ENCODE data around the gene UCN.
A peak's percentile ranks its signal among the peaks of the same experiment; 100 is the strongest.
"Not testable (repeated sequence)": the region's sequence is repeated elsewhere in the genome, so short reads cannot be mapped to it uniquely, and the experiment has no call there.

Gene UCN

DNA sequence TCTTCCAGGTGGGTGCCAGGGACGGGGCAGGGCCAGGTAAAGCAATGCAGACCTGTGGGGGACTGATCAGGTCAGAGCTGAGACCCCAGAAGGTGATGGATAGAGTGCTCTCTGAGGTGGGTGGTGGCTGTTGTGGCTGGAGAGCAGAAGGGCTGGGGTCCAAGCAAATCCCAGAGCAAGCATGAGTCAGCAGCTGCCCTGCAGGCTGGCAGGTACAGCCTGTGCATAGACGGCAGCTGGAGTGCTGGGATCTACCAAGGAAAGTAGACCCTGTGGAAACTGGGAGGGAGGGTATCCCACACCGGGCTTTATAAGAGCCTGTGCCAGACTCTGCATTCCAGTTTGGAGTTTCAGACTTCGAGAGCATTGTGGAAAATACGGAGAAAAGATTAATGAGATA lies 25.4 kb downstream of the UCN start:
- Histone ChIP-seq H3K4me1 (ENCODE audit: control insufficient read depth, insufficient read depth, low read length) (peaks cover 28% of the 10 kb centered on the region), H3K36me3 (ENCODE audit: control insufficient read depth, insufficient read depth, low read length) (no peaks in the 10 kb centered on the region), H3K9ac (ENCODE audit: low read length) (peak overlapping the region; percentile 67), H3K9me3 (ENCODE audit: control insufficient read depth, insufficient read depth, low read depth, low read length) (no peaks in the 10 kb centered on the region), H3K27ac (ENCODE audit: low read depth, low read length) (0 out of 2 replicates have a peak overlapping the region, but pooled peaks have one; percentile 39), H3K4me3 (ENCODE audit: low read depth, low read length) (peak overlapping the region; percentile 49), H3K27me3 (ENCODE audit: control insufficient read depth, insufficient read depth, low read length) (peaks cover 4% of the 10 kb centered on the region; the same call in 1 of the 2 replicates)

DNA sequence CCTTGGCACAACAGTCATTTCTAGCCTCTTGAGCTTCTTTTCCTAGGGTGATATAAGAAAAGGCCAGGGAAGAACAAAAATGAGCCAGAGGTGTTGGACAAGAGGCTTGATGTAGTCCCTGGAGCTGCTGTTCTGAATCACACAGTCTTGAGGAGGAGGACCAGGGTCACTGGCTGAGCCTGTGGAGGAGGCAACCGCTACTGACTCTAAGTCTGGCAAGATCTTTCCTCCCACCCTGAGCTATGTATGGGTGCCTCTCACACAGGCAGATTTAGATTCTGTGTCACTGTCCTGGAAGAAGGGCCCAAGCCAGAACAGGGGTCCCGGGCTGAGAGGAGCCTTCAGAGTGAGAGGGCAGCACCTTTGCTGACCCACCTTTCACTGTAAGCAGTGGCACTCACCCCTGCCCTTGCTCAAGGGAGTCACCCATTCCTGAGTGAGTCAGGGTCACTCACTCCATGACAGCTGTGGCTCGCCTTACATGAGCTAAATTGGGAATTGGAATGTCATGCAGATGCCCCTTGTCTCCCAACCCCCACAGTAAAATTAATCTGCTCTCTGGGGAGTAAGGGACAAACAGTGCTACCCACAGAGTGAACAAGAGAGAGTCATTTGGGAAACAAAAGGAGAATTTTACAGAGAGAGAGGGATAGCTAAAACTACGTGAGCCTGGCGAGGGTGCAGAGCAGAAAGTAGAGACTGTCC lies 26.2 kb downstream of the UCN start, which contains the start of gene TRIM54:
TSS of gene TRIM54 (plus strand) at position 575 of the 705 bp plus-strand sequence. CDS start 303 bp downstream, outside the sequence.
- Histone ChIP-seq H3K27ac (ENCODE audit: low read depth, low read length) (0 out of 2 replicates have a peak within 1 kb of the TSS, but pooled peaks have one; percentile 39), H3K9ac (ENCODE audit: low read length) (peak within 1 kb of the TSS; percentile 67), H3K36me3 (ENCODE audit: control insufficient read depth, insufficient read depth, low read length) (no peaks in the 10 kb centered on the region), H3K4me1 (ENCODE audit: control insufficient read depth, insufficient read depth, low read length) (peaks cover 27% of the 10 kb centered on the region), H3K9me3 (ENCODE audit: control insufficient read depth, insufficient read depth, low read depth, low read length) (no peaks in the 10 kb centered on the region), H3K4me3 (ENCODE audit: low read depth, low read length) (peak within 1 kb of the TSS; percentile 49), H3K27me3 (ENCODE audit: control insufficient read depth, insufficient read depth, low read length) (peaks cover 4% of the 10 kb centered on the region; the same call in 1 of the 2 replicates)

DNA sequence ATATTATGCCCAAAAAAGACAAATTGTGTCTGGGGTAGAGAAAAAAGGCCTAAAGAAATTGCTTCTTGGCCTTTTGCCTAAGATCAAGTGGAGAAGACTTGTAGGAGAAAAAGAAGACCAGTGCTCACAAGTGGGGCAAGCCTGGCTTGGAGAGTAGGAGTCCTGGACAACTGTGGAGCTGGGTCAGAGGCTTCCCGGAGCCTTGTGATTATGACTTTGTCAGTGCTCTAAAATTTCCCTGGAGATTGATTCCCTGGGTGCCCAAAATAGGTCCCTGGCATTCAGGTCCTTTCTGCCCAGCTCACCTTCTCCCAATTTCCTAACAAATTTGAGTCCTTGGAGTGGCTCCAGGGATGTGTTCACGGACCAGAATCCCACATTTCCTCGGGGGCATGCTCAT lies 26.8 kb downstream of the UCN start:
- Histone ChIP-seq H3K9me3 (ENCODE audit: control insufficient read depth, insufficient read depth, low read depth, low read length) (no peaks in the 10 kb centered on the region), H3K27me3 (ENCODE audit: control insufficient read depth, insufficient read depth, low read length) (peaks cover 4% of the 10 kb centered on the region; the same call in 1 of the 2 replicates), H3K36me3 (ENCODE audit: control insufficient read depth, insufficient read depth, low read length) (no peaks in the 10 kb centered on the region), H3K27ac (ENCODE audit: low read depth, low read length) (no peak overlapping the region), H3K9ac (ENCODE audit: low read length) (no peak overlapping the region), H3K4me3 (ENCODE audit: low read depth, low read length) (peak overlapping the region; percentile 49; the same call in 1 of the 2 replicates), H3K4me1 (ENCODE audit: control insufficient read depth, insufficient read depth, low read length) (peaks cover 21% of the 10 kb centered on the region)

DNA sequence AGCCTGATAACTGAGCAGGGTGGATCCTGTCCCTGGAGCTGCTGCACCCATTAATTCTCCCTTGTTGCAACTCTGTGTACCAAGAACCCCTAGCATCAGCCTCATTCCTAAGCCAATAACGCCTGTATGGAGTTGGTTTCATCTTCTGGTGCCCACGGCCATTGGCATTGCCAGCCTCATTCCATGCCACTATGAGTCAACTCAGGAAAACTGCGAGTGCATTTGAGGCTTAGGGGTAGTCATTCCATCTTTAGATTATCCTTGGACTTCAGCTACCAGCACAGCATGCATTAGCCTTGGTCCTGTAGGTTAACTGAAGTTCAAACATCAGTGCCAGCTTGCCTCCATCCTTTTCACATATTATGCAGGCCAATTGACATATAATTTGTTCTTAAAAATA lies 27.4 kb downstream of the UCN start:
- no peaks in the 10 kb centered on the region for H3K36me3 ChIP-seq (ENCODE audit: control insufficient read depth, insufficient read depth, low read length)
- H3K9me3 ChIP-seq (ENCODE audit: control insufficient read depth, insufficient read depth, low read depth, low read length) = no peaks in the 10 kb centered on the region
- no peak overlapping the region for H3K9ac ChIP-seq (ENCODE audit: low read length)
- peaks cover 4% of the 10 kb centered on the region; the same call in 1 of the 2 replicates for H3K27me3 ChIP-seq (ENCODE audit: control insufficient read depth, insufficient read depth, low read length)
- H3K4me3 ChIP-seq (ENCODE audit: low read depth, low read length) = no peak overlapping the region
- H3K27ac ChIP-seq (ENCODE audit: low read depth, low read length) = no peak overlapping the region
- peaks cover 21% of the 10 kb centered on the region for H3K4me1 ChIP-seq (ENCODE audit: control insufficient read depth, insufficient read depth, low read length)

DNA sequence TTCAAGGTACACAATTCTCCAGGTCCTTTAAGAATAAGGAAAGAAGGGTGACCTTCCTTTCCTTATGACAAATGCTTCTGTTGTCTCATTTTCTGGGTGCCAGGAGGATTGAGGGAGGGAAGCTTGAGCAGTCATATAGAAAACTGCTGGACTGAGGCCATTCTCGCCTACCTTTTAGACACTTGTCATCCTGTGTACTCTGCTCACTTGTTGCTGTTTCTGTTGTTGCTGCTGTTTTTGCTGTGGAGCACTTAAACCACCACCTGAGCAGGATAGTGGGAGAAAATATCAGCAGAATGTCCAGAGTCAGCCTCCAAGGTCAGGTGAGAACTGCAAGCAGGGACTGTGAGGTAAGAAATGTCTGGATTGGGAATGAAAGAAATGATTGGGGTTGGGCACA lies 30.2 kb downstream of the UCN start:
- H3K9ac ChIP-seq (ENCODE audit: low read length) = no peak overlapping the region
- H3K27me3 ChIP-seq (ENCODE audit: control insufficient read depth, insufficient read depth, low read length) = peaks cover 4% of the 10 kb centered on the region; the same call in 1 of the 2 replicates
- H3K9me3 ChIP-seq (ENCODE audit: control insufficient read depth, insufficient read depth, low read depth, low read length) = no peaks in the 10 kb centered on the region
- H3K27ac ChIP-seq (ENCODE audit: low read depth, low read length) = no peak overlapping the region
- peaks cover 23% of the 10 kb centered on the region for H3K4me1 ChIP-seq (ENCODE audit: control insufficient read depth, insufficient read depth, low read length)
- H3K36me3 ChIP-seq (ENCODE audit: control insufficient read depth, insufficient read depth, low read length) = no peaks in the 10 kb centered on the region
- H3K4me3 ChIP-seq (ENCODE audit: low read depth, low read length) = no peak overlapping the region

DNA sequence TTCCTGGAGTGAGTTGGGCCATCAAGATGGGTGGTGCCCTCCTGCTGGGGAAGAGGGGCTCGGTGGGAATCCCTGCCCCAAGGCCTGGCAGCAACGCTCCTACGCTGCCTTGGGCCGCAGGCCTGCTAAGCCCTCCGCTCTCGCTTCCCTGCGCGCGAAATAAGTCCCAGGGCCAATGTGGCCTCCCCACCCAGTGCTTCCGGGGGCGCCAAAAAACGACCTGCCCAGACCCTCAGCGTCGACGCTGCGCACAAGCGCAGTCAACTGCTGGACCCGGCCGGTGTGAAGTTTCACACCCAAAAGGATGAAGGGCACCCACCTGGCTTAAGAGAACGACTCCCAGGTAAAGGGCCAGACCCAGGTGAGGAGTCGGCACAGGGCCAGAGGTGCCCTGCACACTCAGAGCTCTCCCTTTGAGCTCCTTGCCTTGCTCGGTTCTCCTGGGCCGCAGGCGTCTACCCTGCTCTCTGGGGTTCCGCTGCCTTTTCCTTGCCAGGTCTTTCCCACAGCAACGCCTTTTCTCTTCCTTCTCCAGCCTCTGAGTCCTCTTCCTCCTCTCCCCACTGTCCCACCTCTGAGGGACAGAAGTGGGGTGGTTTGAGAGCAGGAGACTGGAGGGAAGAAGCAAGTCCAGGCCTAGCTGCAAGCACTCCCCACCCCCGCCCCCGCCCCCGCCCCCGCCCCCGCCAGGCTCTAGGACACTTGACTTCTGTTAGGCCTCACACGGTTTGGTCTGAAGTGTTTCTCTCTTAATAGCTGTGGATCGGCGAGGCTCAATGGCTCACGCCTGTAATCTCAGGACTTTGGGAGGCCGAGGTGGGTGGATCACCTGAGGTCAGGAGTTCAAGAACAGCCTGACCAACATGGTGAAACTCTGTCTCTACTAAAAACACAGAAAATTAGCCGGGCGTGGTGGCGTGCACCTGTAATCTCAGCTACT lies 32.8 kb downstream of the UCN start, which contains the start of gene DNAJC5G:
TSS of gene DNAJC5G (plus strand) at position 223 of the 940 bp plus-strand sequence. CDS start 1,296 bp downstream, outside the sequence.
- Histone ChIP-seq H3K27ac (ENCODE audit: low read depth, low read length) (no peak within 1 kb of the TSS), H3K9ac (ENCODE audit: low read length) (no peak within 1 kb of the TSS), H3K9me3 (ENCODE audit: control insufficient read depth, insufficient read depth, low read depth, low read length) (no peaks in the 10 kb centered on the region), H3K4me3 (ENCODE audit: low read depth, low read length) (no peak within 1 kb of the TSS), H3K27me3 (ENCODE audit: control insufficient read depth, insufficient read depth, low read length) (no peaks in the 10 kb centered on the region), H3K4me1 (ENCODE audit: control insufficient read depth, insufficient read depth, low read length) (peaks cover 13% of the 10 kb centered on the region), H3K36me3 (ENCODE audit: control insufficient read depth, insufficient read depth, low read length) (no peaks in the 10 kb centered on the region)

DNA sequence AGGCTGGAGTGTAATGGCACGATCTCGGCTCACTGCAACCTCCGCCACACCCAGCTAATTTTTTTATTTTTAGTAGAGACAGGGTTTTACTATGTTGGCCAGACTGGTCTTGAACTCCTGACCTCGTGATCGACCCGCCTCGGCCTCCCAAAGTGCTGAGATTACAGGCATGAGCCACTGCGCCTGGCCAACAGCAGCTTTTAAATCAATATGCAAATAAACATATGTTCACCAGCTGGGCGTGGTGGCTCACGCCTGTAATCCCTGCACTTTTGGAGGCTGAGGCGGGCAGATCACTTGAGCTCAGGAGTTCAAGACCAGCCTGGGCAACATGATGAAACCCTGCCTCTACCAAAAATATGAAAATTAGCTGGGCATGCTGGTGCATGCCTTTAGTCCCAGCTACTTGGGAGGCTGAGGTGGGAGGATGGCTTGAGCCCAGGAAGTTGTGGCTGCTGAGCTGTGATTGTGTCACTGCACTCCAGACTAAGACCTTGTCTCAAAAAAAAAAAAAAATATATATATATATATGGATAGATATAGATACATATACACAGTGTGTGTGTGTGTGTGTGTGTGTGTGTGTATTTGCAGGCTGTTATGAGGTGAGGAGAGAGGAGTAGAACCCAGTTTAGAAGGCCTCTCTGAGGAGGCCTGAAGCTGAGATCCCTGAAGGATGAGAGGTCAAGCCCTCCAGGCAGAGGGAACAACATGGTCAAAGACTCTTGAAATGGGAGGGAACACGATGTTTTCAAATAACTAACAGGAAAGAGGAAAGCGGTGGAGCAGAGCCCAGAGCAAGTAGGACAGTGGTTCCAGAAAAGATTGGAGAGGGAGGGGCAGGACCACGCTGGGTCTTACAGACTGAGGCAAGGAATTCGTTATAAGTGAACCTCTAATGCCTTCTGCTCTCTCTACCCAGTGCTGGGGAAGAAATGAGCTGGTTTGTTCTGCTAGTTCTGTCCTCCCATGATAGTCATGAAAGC lies 35.4 kb downstream of the UCN start:
- not testable (repeated sequence) for H3K4me3 ChIP-seq (ENCODE audit: low read depth, low read length); H3K9ac ChIP-seq (ENCODE audit: low read length); H3K27ac ChIP-seq (ENCODE audit: low read depth, low read length); H3K36me3 ChIP-seq (ENCODE audit: control insufficient read depth, insufficient read depth, low read length); H3K27me3 ChIP-seq (ENCODE audit: control insufficient read depth, insufficient read depth, low read length); H3K9me3 ChIP-seq (ENCODE audit: control insufficient read depth, insufficient read depth, low read depth, low read length)
- H3K4me1 ChIP-seq (ENCODE audit: control insufficient read depth, insufficient read depth, low read length) = peaks cover 13% of the 10 kb centered on the region

DNA sequence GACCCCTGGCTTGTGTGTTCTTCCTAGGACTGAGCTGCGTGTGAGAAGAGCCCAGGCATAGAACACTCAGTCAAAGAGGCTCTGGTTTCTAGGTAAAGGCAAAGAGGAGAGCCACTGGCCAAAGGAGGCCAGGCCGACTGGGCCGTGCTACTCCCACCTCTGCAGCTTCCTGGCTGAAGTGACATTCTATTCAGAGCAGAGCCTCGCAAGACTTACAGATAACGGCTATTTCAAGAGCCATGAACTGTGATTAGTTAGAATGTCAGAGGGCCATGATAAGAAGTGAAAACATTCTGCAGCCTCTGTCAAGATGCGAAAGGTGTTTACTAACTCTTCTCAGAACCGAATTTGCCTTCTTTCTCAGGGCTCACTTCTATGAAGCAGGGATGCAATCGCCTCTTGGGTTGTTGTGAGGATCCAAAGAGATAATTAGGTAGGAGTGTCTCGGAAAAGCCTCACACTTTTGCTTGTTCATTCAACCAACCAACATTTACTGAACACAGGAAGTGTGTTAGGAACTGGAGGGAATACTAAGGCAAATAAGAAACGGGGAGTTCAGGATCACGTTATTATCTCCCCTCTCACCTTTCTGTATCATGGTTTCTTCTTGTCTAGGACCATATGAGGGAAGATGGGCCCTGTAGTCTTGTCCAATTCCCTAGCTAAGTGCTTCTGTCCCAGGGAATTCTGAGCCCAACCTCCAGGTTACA lies 36.5 kb downstream of the UCN start:
- H3K36me3 ChIP-seq (ENCODE audit: control insufficient read depth, insufficient read depth, low read length) = no peaks in the 10 kb centered on the region
- peaks cover 13% of the 10 kb centered on the region for H3K4me1 ChIP-seq (ENCODE audit: control insufficient read depth, insufficient read depth, low read length)
- peaks cover 6% of the 10 kb centered on the region for H3K27me3 ChIP-seq (ENCODE audit: control insufficient read depth, insufficient read depth, low read length)

DNA sequence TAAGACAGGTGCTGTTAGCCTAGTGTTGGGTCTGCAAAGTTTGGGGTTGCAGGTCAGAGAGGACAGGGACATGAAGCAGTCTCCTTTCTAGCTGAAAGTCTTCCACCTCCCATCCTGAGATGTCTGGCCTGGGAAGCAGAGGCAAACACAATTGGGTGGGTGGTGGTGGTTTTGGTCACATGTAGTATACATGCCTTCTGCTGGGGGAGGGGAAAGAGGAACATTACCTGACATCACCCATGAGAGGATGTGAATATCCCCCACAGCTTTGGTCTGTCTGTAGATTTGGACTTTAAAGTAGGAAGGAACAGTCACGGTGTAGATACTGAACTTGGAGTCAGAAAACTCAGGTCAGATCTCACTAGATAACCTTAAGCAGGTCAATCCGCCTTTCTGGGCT lies 37.6 kb downstream of the UCN start:
- Histone ChIP-seq H3K27me3 (ENCODE audit: control insufficient read depth, insufficient read depth, low read length) (peaks cover 18% of the 10 kb centered on the region), H3K36me3 (ENCODE audit: control insufficient read depth, insufficient read depth, low read length) (no peaks in the 10 kb centered on the region), H3K27ac (ENCODE audit: low read depth, low read length) (no peak overlapping the region), H3K4me3 (ENCODE audit: low read depth, low read length) (no peak overlapping the region), H3K9me3 (ENCODE audit: control insufficient read depth, insufficient read depth, low read depth, low read length) (no peaks in the 10 kb centered on the region), H3K4me1 (ENCODE audit: control insufficient read depth, insufficient read depth, low read length) (peaks cover 13% of the 10 kb centered on the region), H3K9ac (ENCODE audit: low read length) (no peak overlapping the region)

More for the DNA sequence above, 36.5 kb downstream of the UCN start:
- Histone ChIP-seq H3K4me3 (ENCODE audit: low read depth, low read length) (no peak overlapping the region), H3K9me3 (ENCODE audit: control insufficient read depth, insufficient read depth, low read depth, low read length) (no peaks in the 10 kb centered on the region), H3K27ac (ENCODE audit: low read depth, low read length) (no peak overlapping the region), H3K9ac (ENCODE audit: low read length) (no peak overlapping the region)

Measured in HUES6 (cell line).